PC-3 (cell line): ENCODE measurements around the gene DGKI.

Source experiments
- EZH2 ChIP-seq: fragments of 300-600 bp; sonication (generic); IDR thresholded peaks from one replicate; pipeline ENCODE4 v1.6.1; 2017; ENCODE audit warnings: antibody characterized with exemption, mild to moderate bottlenecking, low read length; ENCODE audit not compliant: unreplicated experiment
- TF ChIP-seq, protein P1 (sequence below): fragments of 300-600 bp; sonication (generic); conservative IDR thresholded peaks from 2 replicates; pipeline ENCODE4 v1.5.1; 2017; ENCODE audit warnings: antibody characterized with exemption, low read depth, mild to moderate bottlenecking, low read length

DNA sequence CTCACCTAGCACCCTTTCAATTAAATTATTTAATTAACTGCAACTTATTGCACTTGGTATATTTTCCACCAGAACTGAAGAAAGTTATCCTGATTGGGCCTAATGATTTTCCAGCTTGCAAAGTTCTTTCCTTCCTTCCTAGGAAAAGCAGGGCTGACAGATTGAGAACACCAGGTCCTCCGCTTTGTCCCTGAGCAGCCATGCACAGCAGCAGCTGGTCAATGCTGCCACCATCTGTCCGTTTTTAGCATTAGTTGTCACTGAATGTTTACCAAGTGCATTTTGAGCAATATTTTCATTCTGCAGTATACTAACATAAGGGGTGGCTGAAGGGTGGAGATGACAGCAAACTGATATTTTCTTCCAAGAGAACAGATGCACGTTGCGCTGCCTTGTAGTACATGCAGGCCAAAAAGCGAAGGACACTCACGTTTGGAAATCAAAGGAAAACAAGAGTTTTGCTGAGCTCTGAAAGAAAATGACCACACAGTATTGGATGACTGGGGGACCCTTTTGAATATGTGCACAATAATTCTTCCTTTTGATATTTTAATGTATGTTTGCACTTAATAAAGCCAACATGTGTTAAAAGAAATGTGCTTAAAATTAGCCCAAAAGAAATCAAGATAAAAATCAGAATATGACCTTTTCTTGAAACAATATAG, 254.4 kb downstream of the DGKI start:
- TF ChIP-seq, protein P1, sequence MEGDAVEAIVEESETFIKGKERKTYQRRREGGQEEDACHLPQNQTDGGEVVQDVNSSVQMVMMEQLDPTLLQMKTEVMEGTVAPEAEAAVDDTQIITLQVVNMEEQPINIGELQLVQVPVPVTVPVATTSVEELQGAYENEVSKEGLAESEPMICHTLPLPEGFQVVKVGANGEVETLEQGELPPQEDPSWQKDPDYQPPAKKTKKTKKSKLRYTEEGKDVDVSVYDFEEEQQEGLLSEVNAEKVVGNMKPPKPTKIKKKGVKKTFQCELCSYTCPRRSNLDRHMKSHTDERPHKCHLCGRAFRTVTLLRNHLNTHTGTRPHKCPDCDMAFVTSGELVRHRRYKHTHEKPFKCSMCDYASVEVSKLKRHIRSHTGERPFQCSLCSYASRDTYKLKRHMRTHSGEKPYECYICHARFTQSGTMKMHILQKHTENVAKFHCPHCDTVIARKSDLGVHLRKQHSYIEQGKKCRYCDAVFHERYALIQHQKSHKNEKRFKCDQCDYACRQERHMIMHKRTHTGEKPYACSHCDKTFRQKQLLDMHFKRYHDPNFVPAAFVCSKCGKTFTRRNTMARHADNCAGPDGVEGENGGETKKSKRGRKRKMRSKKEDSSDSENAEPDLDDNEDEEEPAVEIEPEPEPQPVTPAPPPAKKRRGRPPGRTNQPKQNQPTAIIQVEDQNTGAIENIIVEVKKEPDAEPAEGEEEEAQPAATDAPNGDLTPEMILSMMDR: peak; percentile 87
- TF ChIP-seq EZH2: no peak
